Measurements from ENCODE around the gene SLC16A7. TPM values are rescaled to one million over a fixed set of nuclear protein-coding genes. Genes with fewer than 3 reads are reported as not detected.
"Not testable (repeated sequence)": the region's sequence is repeated elsewhere in the genome, so short reads cannot be mapped to it uniquely, and the experiment has no call there.

Gene SLC16A7
- total RNA-seq, 4 donors from 2014 or later, result 0.80 to 29.9 (median 12.3) TPM

- 0 to 1% methylated on average over 3 to 5 of the region's 5 CpGs for WGBS, 2 donors (ENCODE audit: low coverage in 1 of 2)
- H3K4me3 ChIP-seq, result peak overlapping the region; percentile 13 to 61 (median 53)
- H3K27me3 ChIP-seq, result no peaks in the 10 kb centered on the region
- TF ChIP-seq EP300 (IDR thresholded peaks at IDR 0.05; ENCODE audit: low read depth) (no peak), POLR2A (IDR thresholded peaks at IDR 0.05) (no peak), POLR2AphosphoS5 (IDR thresholded peaks at IDR 0.05) (no peak)
- TF ChIP-seq, protein P1, sequence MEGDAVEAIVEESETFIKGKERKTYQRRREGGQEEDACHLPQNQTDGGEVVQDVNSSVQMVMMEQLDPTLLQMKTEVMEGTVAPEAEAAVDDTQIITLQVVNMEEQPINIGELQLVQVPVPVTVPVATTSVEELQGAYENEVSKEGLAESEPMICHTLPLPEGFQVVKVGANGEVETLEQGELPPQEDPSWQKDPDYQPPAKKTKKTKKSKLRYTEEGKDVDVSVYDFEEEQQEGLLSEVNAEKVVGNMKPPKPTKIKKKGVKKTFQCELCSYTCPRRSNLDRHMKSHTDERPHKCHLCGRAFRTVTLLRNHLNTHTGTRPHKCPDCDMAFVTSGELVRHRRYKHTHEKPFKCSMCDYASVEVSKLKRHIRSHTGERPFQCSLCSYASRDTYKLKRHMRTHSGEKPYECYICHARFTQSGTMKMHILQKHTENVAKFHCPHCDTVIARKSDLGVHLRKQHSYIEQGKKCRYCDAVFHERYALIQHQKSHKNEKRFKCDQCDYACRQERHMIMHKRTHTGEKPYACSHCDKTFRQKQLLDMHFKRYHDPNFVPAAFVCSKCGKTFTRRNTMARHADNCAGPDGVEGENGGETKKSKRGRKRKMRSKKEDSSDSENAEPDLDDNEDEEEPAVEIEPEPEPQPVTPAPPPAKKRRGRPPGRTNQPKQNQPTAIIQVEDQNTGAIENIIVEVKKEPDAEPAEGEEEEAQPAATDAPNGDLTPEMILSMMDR (IDR thresholded peaks at IDR 0.05), result no peak
- no peaks in the 10 kb centered on the region for H3K36me3 ChIP-seq
- peaks cover 7 to 22% (median 12%) of the 10 kb centered on the region in 4 donors for H3K4me1 ChIP-seq
- H3K27ac ChIP-seq, result peak overlapping the region; percentile 88 to 96 (median 94)
- DNase-seq, result no peak
- intact Hi-C loops (cut with DNase I; ENCODE audit: low total_unique reads) (no loop called here), in situ Hi-C loops (cut with MboI; ENCODE audit: low pct_ligation_motif_present in 1 of 4, low pct_unique_long_range_greater_than_20kb in 1 of 4, low sequenced_read_pairs in 3 of 4) (no loop called here)
- H3K9me3 ChIP-seq, result no peaks in the 10 kb centered on the region
Measured at GRCh38 chr12:59595565-59595882, 305 bp upstream of the SLC16A7 start.

- DNase-seq, result peak; percentile 17
- Histone ChIP-seq H3K9me3 (no peaks in the 10 kb centered on the region), H3K4me3 (peak overlapping the region in 3 of 4 donors; percentile 50 to 61 (median 56)), H3K27ac (peak overlapping the region; percentile 88 to 96 (median 94)), H3K27me3 (no peaks in the 10 kb centered on the region), H3K36me3 (no peaks in the 10 kb centered on the region), H3K4me1 (peaks cover 7 to 22% (median 12%) of the 10 kb centered on the region in 4 donors)
- in situ Hi-C loops (cut with MboI; ENCODE audit: low pct_ligation_motif_present in 1 of 4, low pct_unique_long_range_greater_than_20kb in 1 of 4, low sequenced_read_pairs in 3 of 4) (no loop called here), intact Hi-C loops (cut with DNase I; ENCODE audit: low total_unique reads) (no loop called here)
- no peak for TF ChIP-seq POLR2A (IDR thresholded peaks at IDR 0.05)
- TF ChIP-seq, protein P1 (IDR thresholded peaks at IDR 0.05), result no peak
- TF ChIP-seq POLR2AphosphoS5 (IDR thresholded peaks at IDR 0.05), result peak; percentile 59 to 73 (median 70)
- 13 to 31% methylated on average over 2 of the region's 2 CpGs for WGBS, 2 donors (ENCODE audit: low coverage in 1 of 2)
Measured at GRCh38 chr12:59597385-59597781, 1.6 kb downstream of the SLC16A7 start.

DNA sequence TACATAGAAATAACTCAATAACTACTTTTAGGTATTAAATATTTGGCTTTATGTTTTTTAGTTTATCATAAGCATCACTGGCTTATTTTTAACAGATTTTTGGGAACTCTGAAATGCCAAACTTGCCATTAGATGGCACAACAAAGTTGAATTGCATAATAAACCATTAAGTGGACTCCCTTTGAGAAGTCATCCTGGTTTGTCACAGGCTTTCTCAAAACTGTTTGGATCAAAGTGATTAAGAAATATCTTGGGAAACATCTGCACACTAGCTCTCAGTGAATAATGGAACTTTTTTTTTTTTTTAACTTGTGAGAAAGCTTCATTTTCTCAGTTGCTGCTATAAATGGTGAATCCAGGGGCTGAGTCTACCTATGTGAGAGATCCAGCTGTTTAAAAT lies 4.3 kb downstream of the SLC16A7 start:
- H3K9me3 ChIP-seq, result no peaks in the 10 kb centered on the region
- no peak for DNase-seq
- TF ChIP-seq EP300 (IDR thresholded peaks at IDR 0.05; ENCODE audit: low read depth) (no peak), POLR2A (IDR thresholded peaks at IDR 0.05) (no peak), POLR2AphosphoS5 (IDR thresholded peaks at IDR 0.05) (peak in 1 of 3 donors; percentile 14)
- TF ChIP-seq, protein P1 (IDR thresholded peaks at IDR 0.05), result no peak
- H3K36me3 ChIP-seq, result no peaks in the 10 kb centered on the region
- intact Hi-C loops (cut with DNase I; ENCODE audit: low total_unique reads) (no loop called here), in situ Hi-C loops (cut with MboI; ENCODE audit: low pct_ligation_motif_present in 1 of 4, low pct_unique_long_range_greater_than_20kb in 1 of 4, low sequenced_read_pairs in 3 of 4) (no loop called here)
- H3K4me3 ChIP-seq, result no peak overlapping the region
- no peak overlapping the region for H3K27ac ChIP-seq
- no peaks in the 10 kb centered on the region for H3K27me3 ChIP-seq
- H3K4me1 ChIP-seq, result peaks cover 4 to 16% (median 9%) of the 10 kb centered on the region in 4 donors

DNA sequence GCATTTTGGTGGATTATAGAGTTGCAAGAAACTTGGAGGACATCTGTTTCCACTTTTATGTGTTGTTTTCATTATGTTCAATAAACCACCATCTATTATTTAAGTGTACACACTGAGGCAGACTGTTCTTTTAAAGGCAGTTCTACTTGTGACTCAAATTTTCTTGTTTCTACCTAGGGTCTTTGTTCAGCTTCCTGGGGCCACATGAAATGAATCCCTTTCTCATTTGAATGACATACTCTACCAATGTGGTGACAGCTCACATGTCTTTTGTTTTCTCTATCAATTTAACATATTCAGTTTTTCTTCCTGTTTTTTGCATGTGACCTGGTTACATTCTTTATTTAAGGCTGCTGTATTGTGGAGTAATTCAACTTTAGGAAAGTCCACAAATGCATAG lies 7.9 kb downstream of the SLC16A7 start:
- no peak for TF ChIP-seq POLR2AphosphoS5 (IDR thresholded peaks at IDR 0.05)
- TF ChIP-seq POLR2A (IDR thresholded peaks at IDR 0.05), result no peak
- TF ChIP-seq, protein P1 (IDR thresholded peaks at IDR 0.05), result no peak
- no peak for TF ChIP-seq EP300 (IDR thresholded peaks at IDR 0.05; ENCODE audit: low read depth)
- DNase-seq, result no peak
- intact Hi-C loops (cut with DNase I; ENCODE audit: low total_unique reads) (no loop called here), in situ Hi-C loops (cut with MboI; ENCODE audit: low pct_ligation_motif_present in 1 of 4, low pct_unique_long_range_greater_than_20kb in 1 of 4, low sequenced_read_pairs in 3 of 4) (no loop called here)
- Histone ChIP-seq H3K27me3 (no peaks in the 10 kb centered on the region), H3K9me3 (no peaks in the 10 kb centered on the region), H3K4me3 (no peak overlapping the region), H3K27ac (no peak overlapping the region), H3K4me1 (no peaks in the 10 kb centered on the region), H3K36me3 (no peaks in the 10 kb centered on the region)

- intact Hi-C loops (cut with DNase I; ENCODE audit: low total_unique reads); H3K27me3 ChIP-seq; H3K4me1 ChIP-seq; H3K27ac ChIP-seq; H3K9me3 ChIP-seq; in situ Hi-C loops (cut with MboI; ENCODE audit: low pct_ligation_motif_present in 1 of 4, low pct_unique_long_range_greater_than_20kb in 1 of 4, low sequenced_read_pairs in 3 of 4); DNase-seq; H3K4me3 ChIP-seq; H3K36me3 ChIP-seq: not testable (repeated sequence)
- 93% methylated on average over 4 of the region's 4 CpGs for WGBS, 2 donors (ENCODE audit: low coverage in 1 of 2)
Measured at GRCh38 chr12:59612823-59613434, 17.1 kb downstream of the SLC16A7 start.
